HL-60 (cell line): ENCODE results near the gene FBXO21.
"Not testable (repeated sequence)": the region's sequence is repeated elsewhere in the genome, so short reads cannot be mapped to it uniquely, and the experiment has no call there.

Source experiments
- DNase-seq, 2 experiments: peaks; one replicate each; pipeline ENCODE4 v3.0.0-alpha.2; 2010 to 2020; ENCODE audit warnings: low read depth in 1 of 2, low spot score in 1 of 2
- H3K27ac ChIP-seq: fragments of 250-450 bp; sonication (Bioruptor Pico); replicated peaks from 2 replicates; pipeline ENCODE4 v1.5.1; 2020; ENCODE audit warnings: mild to moderate bottlenecking, moderate library complexity
- H3K27me3 ChIP-seq: fragments of 250-450 bp; sonication (Bioruptor Pico); 2 replicates; pipeline ENCODE4 v1.5.1; 2021; ENCODE audit warnings: mild to moderate bottlenecking, moderate library complexity; ENCODE audit not compliant: insufficient read depth, poor library complexity, severe bottlenecking
- H3K4me3 ChIP-seq: replicated peaks from 2 replicates; pipeline ENCODE4 v1.5.1; 2011; ENCODE audit warnings: mild to moderate bottlenecking, control low read depth, low read length; ENCODE audit not compliant: insufficient read depth
- CTCF ChIP-seq: IDR thresholded peaks from one replicate; pipeline ENCODE4 v1.5.1; 2011; ENCODE audit warnings: low read length, control low read depth, inconsistent platforms; ENCODE audit not compliant: insufficient read depth
- GABPA ChIP-seq: IDR thresholded peaks from 2 replicates; pipeline ENCODE4 v1.6.1; 2012; ENCODE audit warnings: low read depth
- POLR2AphosphoS5 ChIP-seq: IDR thresholded peaks from 2 replicates; pipeline ENCODE4 v1.6.1; 2012; ENCODE audit warnings: low read depth
- SPI1 ChIP-seq: IDR thresholded peaks from 2 replicates; pipeline ENCODE4 v1.6.1; 2012; ENCODE audit warnings: low read depth, mild to moderate bottlenecking, borderline replicate concordance
- TF ChIP-seq, protein P1 (sequence below): IDR thresholded peaks from 2 replicates; pipeline ENCODE4 v1.6.1; 2012; ENCODE audit warnings: low read depth; ENCODE audit not compliant: insufficient replicate concordance

The FBXO21 gene

GRCh38 chr12:117182866-117183265 is 7.4 kb downstream of the FBXO21 start:
- no peak for DNase-seq
- no peak overlapping the region for H3K4me3 ChIP-seq
- TF ChIP-seq, protein P1, sequence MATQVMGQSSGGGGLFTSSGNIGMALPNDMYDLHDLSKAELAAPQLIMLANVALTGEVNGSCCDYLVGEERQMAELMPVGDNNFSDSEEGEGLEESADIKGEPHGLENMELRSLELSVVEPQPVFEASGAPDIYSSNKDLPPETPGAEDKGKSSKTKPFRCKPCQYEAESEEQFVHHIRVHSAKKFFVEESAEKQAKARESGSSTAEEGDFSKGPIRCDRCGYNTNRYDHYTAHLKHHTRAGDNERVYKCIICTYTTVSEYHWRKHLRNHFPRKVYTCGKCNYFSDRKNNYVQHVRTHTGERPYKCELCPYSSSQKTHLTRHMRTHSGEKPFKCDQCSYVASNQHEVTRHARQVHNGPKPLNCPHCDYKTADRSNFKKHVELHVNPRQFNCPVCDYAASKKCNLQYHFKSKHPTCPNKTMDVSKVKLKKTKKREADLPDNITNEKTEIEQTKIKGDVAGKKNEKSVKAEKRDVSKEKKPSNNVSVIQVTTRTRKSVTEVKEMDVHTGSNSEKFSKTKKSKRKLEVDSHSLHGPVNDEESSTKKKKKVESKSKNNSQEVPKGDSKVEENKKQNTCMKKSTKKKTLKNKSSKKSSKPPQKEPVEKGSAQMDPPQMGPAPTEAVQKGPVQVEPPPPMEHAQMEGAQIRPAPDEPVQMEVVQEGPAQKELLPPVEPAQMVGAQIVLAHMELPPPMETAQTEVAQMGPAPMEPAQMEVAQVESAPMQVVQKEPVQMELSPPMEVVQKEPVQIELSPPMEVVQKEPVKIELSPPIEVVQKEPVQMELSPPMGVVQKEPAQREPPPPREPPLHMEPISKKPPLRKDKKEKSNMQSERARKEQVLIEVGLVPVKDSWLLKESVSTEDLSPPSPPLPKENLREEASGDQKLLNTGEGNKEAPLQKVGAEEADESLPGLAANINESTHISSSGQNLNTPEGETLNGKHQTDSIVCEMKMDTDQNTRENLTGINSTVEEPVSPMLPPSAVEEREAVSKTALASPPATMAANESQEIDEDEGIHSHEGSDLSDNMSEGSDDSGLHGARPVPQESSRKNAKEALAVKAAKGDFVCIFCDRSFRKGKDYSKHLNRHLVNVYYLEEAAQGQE: no peak
- TF ChIP-seq CTCF (no peak), SPI1 (no peak), GABPA (no peak), POLR2AphosphoS5 (no peak)

DNA sequence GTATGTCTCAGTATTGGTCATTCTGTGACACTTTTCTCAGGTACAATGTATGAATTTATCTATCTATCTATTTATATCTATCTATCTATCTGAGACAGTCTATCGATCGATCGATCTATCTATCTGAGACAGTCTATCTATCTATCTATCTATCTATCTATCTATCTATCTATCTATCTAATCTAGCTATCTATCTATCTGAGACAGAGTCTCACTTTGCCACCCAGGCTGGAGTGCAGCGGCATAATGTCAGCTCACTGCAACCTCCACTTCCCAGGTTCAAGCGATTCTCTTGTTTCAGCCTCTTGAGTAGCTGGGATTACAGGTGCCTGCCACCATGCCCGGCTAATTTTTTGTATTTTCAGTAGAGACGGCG is 8.8 kb downstream of the FBXO21 start:
- not testable (repeated sequence) for DNase-seq, H3K27me3 ChIP-seq, H3K27ac ChIP-seq, H3K4me3 ChIP-seq

More at GRCh38 chr12:117182866-117183265, 7.4 kb downstream of the FBXO21 start:
- Histone ChIP-seq H3K27ac (no peak overlapping the region), H3K27me3 (no peaks in the 10 kb centered on the region)

DNA sequence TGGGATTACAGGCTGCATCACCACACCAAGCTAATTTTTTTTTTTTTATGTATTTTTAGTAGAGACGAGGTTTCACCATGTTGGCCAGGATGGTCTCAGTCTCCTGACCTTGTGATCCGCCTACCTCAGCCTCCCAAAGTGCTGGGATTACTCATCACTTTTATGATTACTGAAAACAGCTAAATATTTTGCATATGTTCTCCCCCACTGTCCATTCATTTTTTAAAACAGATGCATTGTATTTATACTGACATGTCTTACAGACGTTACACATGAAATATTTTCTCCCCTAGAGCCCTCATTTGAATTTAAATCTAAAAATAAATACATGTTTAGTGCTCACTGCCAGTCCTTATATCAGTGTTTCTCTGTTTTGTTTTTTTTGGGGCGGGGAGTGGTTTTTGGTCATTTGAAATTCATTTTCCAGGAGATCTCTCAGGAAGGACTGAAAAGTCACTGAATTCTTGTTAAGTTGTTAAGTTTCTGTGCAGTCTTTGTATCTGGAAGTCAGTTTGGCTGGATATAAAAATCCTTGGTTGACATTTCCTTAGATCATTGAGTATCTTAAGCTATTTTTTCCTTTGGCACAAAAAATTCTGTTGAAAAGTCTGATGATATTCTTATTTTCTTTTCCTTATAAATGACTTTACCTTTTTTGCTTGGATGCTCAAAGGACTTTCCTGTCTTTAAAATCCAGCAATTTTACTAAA is 9.4 kb downstream of the FBXO21 start:
- H3K4me3 ChIP-seq: no peak overlapping the region
- no peak overlapping the region for H3K27ac ChIP-seq
- TF ChIP-seq CTCF: no peak
- TF ChIP-seq SPI1: no peak
- no peak for TF ChIP-seq GABPA
- TF ChIP-seq POLR2AphosphoS5: no peak
- TF ChIP-seq, protein P1: no peak
- no peak for DNase-seq
- no peaks in the 10 kb centered on the region for H3K27me3 ChIP-seq

DNA sequence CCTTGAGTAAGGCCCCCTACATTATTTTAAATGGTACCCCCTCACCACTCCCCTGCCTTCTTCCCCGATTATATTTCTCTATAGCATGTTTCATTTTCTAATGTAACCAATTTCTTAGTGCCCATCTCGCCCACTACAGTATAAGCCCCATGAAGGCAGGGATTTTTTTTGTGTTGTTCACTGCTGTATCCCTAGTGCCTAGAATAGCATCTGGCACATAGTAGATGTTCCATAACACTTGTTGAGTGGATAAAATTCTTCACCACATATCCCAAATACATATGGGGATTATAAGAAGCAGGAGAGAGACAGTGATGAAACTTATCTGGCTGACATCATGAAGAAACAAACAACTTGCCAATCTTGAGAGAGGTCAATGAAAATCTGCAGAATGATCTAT is 11.5 kb downstream of the FBXO21 start:
- H3K27me3 ChIP-seq: no peaks in the 10 kb centered on the region
- H3K4me3 ChIP-seq: no peak overlapping the region
- TF ChIP-seq CTCF: no peak
- TF ChIP-seq POLR2AphosphoS5: no peak
- no peak for TF ChIP-seq SPI1
- TF ChIP-seq, protein P1: no peak
- TF ChIP-seq GABPA: no peak
- no peak for DNase-seq
- no peak overlapping the region for H3K27ac ChIP-seq
